DMS79 (cell line): ENCODE data around the gene CHURC1.

ENCODE experiments used
- DNase-seq: peaks from one replicate; lab custom pipeline; 2025; lab: John Stamatoyannopoulos, UW

The CHURC1 gene

GRCh38 chr14:64956697-64957406 is 42.6 kb downstream of the CHURC1 start:
- DNase-seq: no peak

GRCh38 chr14:64958201-64958600 is 43.9 kb downstream of the CHURC1 start:
- no peak for DNase-seq

GRCh38 chr14:64958743-64959142 is 44.5 kb downstream of the CHURC1 start:
- DNase-seq: no peak

- DNase-seq: peak; percentile 97
These were observed 46.6 kb downstream of the CHURC1 start for GRCh38 chr14:64960762-64961276.

GRCh38 chr14:64963611-64964010 is 49.4 kb downstream of the CHURC1 start:
- DNase-seq: no peak

- no peak for DNase-seq
These were observed 51.2 kb downstream of the CHURC1 start for GRCh38 chr14:64965356-64966000.

- DNase-seq: no peak
These were observed 52.7 kb downstream of the CHURC1 start for GRCh38 chr14:64966976-64967375.

- DNase-seq: no peak
These were observed 53.9 kb downstream of the CHURC1 start for GRCh38 chr14:64968167-64968566.

GRCh38 chr14:64968651-64969050 is 54.4 kb downstream of the CHURC1 start:
- DNase-seq: no peak

GRCh38 chr14:64970041-64970440 is 55.8 kb downstream of the CHURC1 start:
- no peak for DNase-seq

GRCh38 chr14:64970776-64971477 is 56.7 kb downstream of the CHURC1 start:
- DNase-seq: no peak

GRCh38 chr14:64971491-64971942 is 57.3 kb downstream of the CHURC1 start:
- DNase-seq: no peak

- DNase-seq: peak; percentile 12
These were observed 57.9 kb downstream of the CHURC1 start, which contains the start of gene RAB15 for GRCh38 chr14:64971943-64972791. Gene RAB15, minus strand, starts transcription at chr14:64972336. Its CDS starts 260 bp downstream, at chr14:64972076.

- no peak for DNase-seq
These were observed 58.8 kb downstream of the CHURC1 start for GRCh38 chr14:64973026-64973442.

- DNase-seq: no peak
These were observed 59.6 kb downstream of the CHURC1 start for GRCh38 chr14:64973826-64974225.

- DNase-seq: no peak
These were observed 60.3 kb downstream of the CHURC1 start for GRCh38 chr14:64974563-64974962.

GRCh38 chr14:64979336-64980074 is 65.2 kb downstream of the CHURC1 start:
- peak; percentile 80 for DNase-seq

GRCh38 chr14:64983439-64984310 is 69.4 kb downstream of the CHURC1 start:
- peak; percentile 45 for DNase-seq
